Choroid plexus epithelial cell (primary cell): ENCODE results near the gene RFTN1.

ENCODE experiments used
- DNase-seq: peaks from one replicate; pipeline ENCODE4 v3.0.0-alpha.2; 2010; ENCODE audit warnings: low read depth
- H3K4me3 ChIP-seq: 2 replicates; pipeline ENCODE4 v1.5.1; 2011; ENCODE audit warnings: low read depth, mild to moderate bottlenecking, control low read depth, low read length, moderate library complexity
- TF ChIP-seq, protein P1 (sequence below): conservative IDR thresholded peaks from 2 replicates; pipeline ENCODE4 v1.5.1; 2011; ENCODE audit warnings: low read depth, mild to moderate bottlenecking, control low read depth, inconsistent platforms, low read length, moderate library complexity

The RFTN1 gene

GRCh38 chr3:16474216-16474615 is 39.3 kb downstream of the RFTN1 start:
- DNase-seq, result peak; percentile 65
- TF ChIP-seq, protein P1, sequence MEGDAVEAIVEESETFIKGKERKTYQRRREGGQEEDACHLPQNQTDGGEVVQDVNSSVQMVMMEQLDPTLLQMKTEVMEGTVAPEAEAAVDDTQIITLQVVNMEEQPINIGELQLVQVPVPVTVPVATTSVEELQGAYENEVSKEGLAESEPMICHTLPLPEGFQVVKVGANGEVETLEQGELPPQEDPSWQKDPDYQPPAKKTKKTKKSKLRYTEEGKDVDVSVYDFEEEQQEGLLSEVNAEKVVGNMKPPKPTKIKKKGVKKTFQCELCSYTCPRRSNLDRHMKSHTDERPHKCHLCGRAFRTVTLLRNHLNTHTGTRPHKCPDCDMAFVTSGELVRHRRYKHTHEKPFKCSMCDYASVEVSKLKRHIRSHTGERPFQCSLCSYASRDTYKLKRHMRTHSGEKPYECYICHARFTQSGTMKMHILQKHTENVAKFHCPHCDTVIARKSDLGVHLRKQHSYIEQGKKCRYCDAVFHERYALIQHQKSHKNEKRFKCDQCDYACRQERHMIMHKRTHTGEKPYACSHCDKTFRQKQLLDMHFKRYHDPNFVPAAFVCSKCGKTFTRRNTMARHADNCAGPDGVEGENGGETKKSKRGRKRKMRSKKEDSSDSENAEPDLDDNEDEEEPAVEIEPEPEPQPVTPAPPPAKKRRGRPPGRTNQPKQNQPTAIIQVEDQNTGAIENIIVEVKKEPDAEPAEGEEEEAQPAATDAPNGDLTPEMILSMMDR, result no peak

DNA sequence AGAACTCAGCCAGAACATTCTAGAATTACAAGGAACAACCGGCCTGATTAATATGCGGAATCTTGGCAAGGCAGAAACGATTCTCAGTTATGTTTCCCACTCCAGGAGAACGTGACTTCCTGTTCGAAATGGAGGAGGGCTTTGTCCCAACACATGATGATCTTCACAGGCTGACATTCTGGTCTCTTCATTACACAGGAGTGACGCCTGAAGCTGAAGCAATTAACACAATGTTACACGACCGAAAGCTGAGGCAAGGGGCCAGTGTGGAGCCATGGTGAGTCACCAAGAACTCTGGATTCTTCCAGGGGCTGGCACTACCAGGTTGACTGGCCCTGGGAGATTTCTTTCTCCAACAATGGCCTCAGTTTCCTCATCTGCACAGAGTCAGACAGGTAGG is 40.9 kb downstream of the RFTN1 start:
- DNase-seq, result no peak
- TF ChIP-seq, protein P1, result no peak

More at GRCh38 chr3:16474216-16474615, 39.3 kb downstream of the RFTN1 start:
- H3K4me3 ChIP-seq, result no peak overlapping the region

GRCh38 chr3:16471897-16472296 is 41.6 kb downstream of the RFTN1 start:
- DNase-seq, result no peak
- H3K4me3 ChIP-seq, result no peak overlapping the region
- TF ChIP-seq, protein P1, result no peak

More for the DNA sequence above, 40.9 kb downstream of the RFTN1 start:
- H3K4me3 ChIP-seq, result no peak overlapping the region

DNA sequence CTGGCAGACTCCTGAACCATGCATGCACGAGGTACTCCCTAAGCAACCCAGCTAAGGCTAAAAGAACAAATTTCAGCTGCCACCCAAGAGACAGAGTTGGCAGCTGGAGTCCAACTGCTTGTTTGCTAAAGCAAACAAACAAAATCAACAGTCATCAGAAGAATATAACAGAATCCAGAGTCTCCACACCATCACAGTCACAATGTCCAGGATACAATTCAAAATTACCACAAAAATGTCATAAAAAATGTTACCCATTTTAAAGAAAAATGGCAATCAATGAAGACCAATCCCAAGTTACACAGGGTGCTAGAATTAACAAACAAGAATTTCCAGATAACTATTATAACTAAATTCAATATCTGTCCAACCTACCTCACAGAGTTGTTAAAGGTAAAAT is 42.9 kb downstream of the RFTN1 start:
- TF ChIP-seq, protein P1, result no peak
- DNase-seq, result no peak
- H3K4me3 ChIP-seq, result no peak overlapping the region

DNA sequence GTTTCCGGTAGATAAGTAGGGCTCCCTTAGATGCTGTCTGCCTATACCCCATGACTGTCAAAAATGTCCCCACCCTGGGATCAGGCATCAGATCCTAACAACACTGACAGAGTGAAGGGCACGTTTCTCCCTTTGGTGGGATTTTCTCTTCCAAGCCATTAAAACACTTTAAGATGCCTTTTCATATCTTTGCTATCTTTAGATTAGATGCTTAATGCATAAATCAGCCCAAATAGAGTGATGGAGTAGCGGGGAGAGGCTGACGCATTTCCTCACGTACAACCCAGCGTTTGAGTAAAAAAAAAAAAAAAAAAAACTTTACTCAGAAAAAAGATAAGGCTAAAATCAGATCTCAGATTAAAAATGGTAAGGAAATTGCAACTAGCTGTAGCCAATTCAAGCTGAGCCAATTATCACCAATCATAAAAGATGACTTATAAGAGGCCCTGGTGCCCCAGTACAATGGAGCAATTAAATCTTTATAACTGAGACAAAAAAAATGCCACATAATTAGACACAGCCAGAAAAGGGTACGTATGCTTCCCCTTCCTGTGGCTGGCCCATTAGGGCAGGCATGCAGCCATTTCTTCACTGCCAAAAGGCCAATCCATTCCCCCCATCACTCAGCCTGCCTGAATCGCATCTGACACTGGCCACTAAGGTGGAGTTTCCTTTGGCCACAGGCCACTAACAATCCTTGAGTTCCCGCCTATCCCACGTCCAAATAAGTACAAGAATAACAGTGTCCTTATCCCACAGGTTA is 45.0 kb downstream of the RFTN1 start:
- no peak for DNase-seq
- no peak overlapping the region for H3K4me3 ChIP-seq
- TF ChIP-seq, protein P1, result no peak

GRCh38 chr3:16468002-16468335 is 45.5 kb downstream of the RFTN1 start:
- TF ChIP-seq, protein P1, result no peak
- no peak for DNase-seq
- H3K4me3 ChIP-seq, result no peak overlapping the region

DNA sequence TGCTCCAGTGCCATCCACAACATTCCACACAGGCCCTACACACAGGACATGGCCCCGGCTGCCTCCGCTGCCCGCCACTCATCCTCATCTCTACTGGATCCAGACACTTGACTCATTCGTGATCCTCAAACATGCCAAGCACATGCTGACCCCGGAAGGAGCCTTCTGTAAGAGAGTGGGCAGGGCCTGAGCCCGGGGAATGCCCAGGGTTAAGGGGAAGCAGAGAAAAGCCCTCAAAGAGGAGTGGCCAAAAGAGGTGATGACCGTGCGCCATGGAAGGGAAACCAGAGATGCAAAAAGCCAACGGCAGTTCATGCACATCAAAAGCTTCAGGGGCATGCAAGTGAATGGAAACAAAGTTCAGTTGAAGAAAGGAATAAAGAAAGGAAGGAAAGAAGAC is 46.1 kb downstream of the RFTN1 start:
- H3K4me3 ChIP-seq, result no peak overlapping the region
- DNase-seq, result no peak
- TF ChIP-seq, protein P1, result no peak
